ENCODE data around the gene KRTAP24-1.

- TF ChIP-seq POLR2A (IDR thresholded peaks at IDR 0.05; ENCODE audit: low read depth, low read length): no peak
- TF ChIP-seq POLR2AphosphoS5 (IDR thresholded peaks at IDR 0.05; ENCODE audit: low read depth, low read length): no peak
- no peak for TF ChIP-seq SPI1 (IDR thresholded peaks at IDR 0.05; ENCODE audit: low read depth, low read length)
Measured at GRCh38 chr21:30233228-30234020, 49.3 kb downstream of the KRTAP24-1 start.

Measured in GM12891 (cell line).